ENCODE results near the gene ANKS6. TPM values are rescaled to one million over a fixed set of nuclear protein-coding genes. Genes with fewer than 3 reads are reported as not detected.
A peak's percentile ranks its signal among the peaks of the same experiment; 100 is the strongest.

Gene ANKS6
- polyA plus RNA-seq, 1 experiment: 13.0 TPM

DNA sequence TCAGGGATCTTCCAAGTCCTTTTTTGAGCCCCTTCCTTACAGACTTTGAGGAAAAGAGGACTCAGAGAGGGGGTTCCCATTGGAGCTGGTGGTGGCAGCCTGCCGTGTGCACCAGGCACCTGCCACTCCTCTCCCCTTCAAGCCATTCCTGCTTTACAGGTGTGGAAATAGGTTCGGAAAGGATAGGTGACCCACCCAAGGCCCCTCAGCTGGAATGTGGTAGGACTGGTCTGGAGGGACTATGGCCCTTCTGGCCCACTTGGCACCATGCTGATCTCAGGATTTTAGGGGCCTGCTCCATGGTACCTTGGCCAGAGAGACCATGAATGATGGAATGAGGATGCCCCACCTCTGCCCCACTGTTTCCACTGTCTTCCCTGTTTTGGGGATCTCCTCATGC is 12.5 kb upstream of the ANKS6 start:
- Histone ChIP-seq H3K4me3 (ENCODE audit: low read depth, low read length) (no peak overlapping the region), H3K27me3 (ENCODE audit: control insufficient read depth, insufficient read depth, low read length) (peaks cover 13% of the 10 kb centered on the region), H3K36me3 (ENCODE audit: control insufficient read depth, insufficient read depth, low read length) (no peaks in the 10 kb centered on the region)
- ChIA-PET POLR2A (no interaction called here), CTCF (interaction anchor here (0.7 to 1.4 kb wide), 4 partner anchors 14 to 349 kb away, joined by 3 read pairs; no protein-coding TSS in a partner anchor)
- no peak for TF ChIP-seq CTCF (IDR thresholded peaks at IDR 0.05; ENCODE audit: insufficient read depth, low read depth, low read length)
- DNase-seq (ENCODE audit: low read depth): no peak

DNA sequence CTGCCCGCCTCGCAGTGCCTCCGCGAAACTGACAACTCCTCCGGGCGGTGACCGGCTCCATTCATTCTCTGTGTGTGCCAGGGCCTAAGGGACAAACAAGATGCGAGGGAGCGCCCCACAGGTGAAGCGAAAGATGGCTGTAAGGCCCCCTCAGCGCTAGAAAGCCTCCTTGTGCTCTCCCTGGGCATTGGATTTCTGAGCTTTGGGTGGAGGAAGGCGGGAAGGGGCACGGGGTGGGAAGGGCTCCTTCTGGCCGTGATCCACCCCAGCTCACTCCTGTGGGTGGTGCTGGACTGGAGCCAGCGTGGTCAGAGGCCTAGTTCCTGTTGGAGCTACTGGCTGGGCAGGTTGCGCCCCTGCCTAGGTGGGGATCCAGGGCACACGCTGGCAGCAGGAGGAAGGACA is 12.1 kb upstream of the ANKS6 start:
- ChIA-PET POLR2A (interaction anchor here (1.0 kb wide), 1 partner anchor 752 kb away, joined by 4 read pairs; the partner anchor contains the start of gene NANS), CTCF (interaction anchor here (0.6 to 1.4 kb wide), 4 partner anchors 13 to 349 kb away, joined by 3 read pairs; no protein-coding TSS in a partner anchor)

GRCh38 chr9:98807814-98808195 is 11.4 kb upstream of the ANKS6 start:
- TF ChIP-seq CTCF (IDR thresholded peaks at IDR 0.05; ENCODE audit: insufficient read depth, low read depth, low read length): no peak
- Histone ChIP-seq H3K4me3 (ENCODE audit: low read depth, low read length) (peak overlapping the region; percentile 50), H3K36me3 (ENCODE audit: control insufficient read depth, insufficient read depth, low read length) (no peaks in the 10 kb centered on the region), H3K27me3 (ENCODE audit: control insufficient read depth, insufficient read depth, low read length) (peaks cover 15% of the 10 kb centered on the region)
- no peak for DNase-seq (ENCODE audit: low read depth)
- POLR2A ChIA-PET: interaction anchor here (1.0 kb wide), 1 partner anchor 751 kb away, joined by 4 read pairs; the partner anchor contains the start of gene NANS
- CTCF ChIA-PET: interaction anchor here (0.6 to 3.0 kb wide), 3 partner anchors 10 to 232 kb away, joined by 3 to 13 read pairs (median 3); no protein-coding TSS in a partner anchor

More for the DNA sequence above, 12.1 kb upstream of the ANKS6 start:
- no peaks in the 10 kb centered on the region for H3K36me3 ChIP-seq (ENCODE audit: control insufficient read depth, insufficient read depth, low read length)
- H3K4me3 ChIP-seq (ENCODE audit: low read depth, low read length): peak overlapping the region; percentile 50; the same call in 1 of the 2 replicates
- no peak for DNase-seq (ENCODE audit: low read depth)
- no peak for TF ChIP-seq CTCF (IDR thresholded peaks at IDR 0.05; ENCODE audit: insufficient read depth, low read depth, low read length)
- H3K27me3 ChIP-seq (ENCODE audit: control insufficient read depth, insufficient read depth, low read length): peaks cover 13% of the 10 kb centered on the region

GRCh38 chr9:98807070-98807813 is 10.9 kb upstream of the ANKS6 start, which contains the start of gene GALNT12:
Gene GALNT12, plus strand, starts transcription at chr9:98807670. Its CDS starts 29 bp downstream, at chr9:98807699.
- POLR2A ChIA-PET: interaction anchor here (1.0 kb wide), 1 partner anchor 751 kb away, joined by 4 read pairs; the partner anchor contains the start of gene NANS
- CTCF ChIA-PET: interaction anchor here (0.5 to 3.0 kb wide), 6 partner anchors 10 to 602 kb away, joined by 3 to 13 read pairs (median 5); no protein-coding TSS in a partner anchor
- no peaks in the 10 kb centered on the region for H3K36me3 ChIP-seq (ENCODE audit: control insufficient read depth, insufficient read depth, low read length)
- H3K27me3 ChIP-seq (ENCODE audit: control insufficient read depth, insufficient read depth, low read length): peaks cover 16% of the 10 kb centered on the region
- peak within 1 kb of the TSS; percentile 50 for H3K4me3 ChIP-seq (ENCODE audit: low read depth, low read length)
- TF ChIP-seq CTCF (IDR thresholded peaks at IDR 0.05; ENCODE audit: insufficient read depth, low read depth, low read length): no peak
- no peak for DNase-seq (ENCODE audit: low read depth)

GRCh38 chr9:98806394-98807035 is 10.2 kb upstream of the ANKS6 start:
- Histone ChIP-seq H3K4me3 (ENCODE audit: low read depth, low read length) (no peak overlapping the region), H3K36me3 (ENCODE audit: control insufficient read depth, insufficient read depth, low read length) (no peaks in the 10 kb centered on the region), H3K27me3 (ENCODE audit: control insufficient read depth, insufficient read depth, low read length) (peaks cover 16% of the 10 kb centered on the region)
- DNase-seq (ENCODE audit: low read depth): no peak
- peak; percentile 39 for TF ChIP-seq CTCF (IDR thresholded peaks at IDR 0.05; ENCODE audit: insufficient read depth, low read depth, low read length)
- POLR2A ChIA-PET: no interaction called here
- CTCF ChIA-PET: interaction anchor here (1.0 to 3.0 kb wide), 5 partner anchors 9 to 42 kb away, joined by 5 to 13 read pairs (median 5); no protein-coding TSS in a partner anchor

Measured in BJ (cell line).